Spleen (tissue), 7 donors: ENCODE results near the gene SMR3B.

Experiments
- CTCF ChIP-seq, 11 experiments: fragments of 200-600 bp in 7 of 11; fragments of 450-650 bp in 4 of 11; sonication (generic) in 4 of 11; IDR thresholded peaks in 8 of 11; conservative IDR thresholded peaks in 3 of 11; 1 replicate in 7 of 11; 2 replicates in 4 of 11; pipeline versions ENCODE4 v1.4.0 to v1.8.0; 2016 to 2021; ENCODE audit warnings: antibody characterized with exemption in 11 of 11, inconsistent platforms in 4 of 11, mild to moderate bottlenecking in 1 of 11
- POLR2A ChIP-seq, 3 donors: fragments of 450-650 bp; IDR thresholded peaks; one replicate each; pipeline ENCODE4 v1.5.1; 2017; ENCODE audit warnings: antibody characterized with exemption in 3 of 3, mild to moderate bottlenecking in 1 of 3
- POLR2AphosphoS5 ChIP-seq, 3 donors: sonication (generic); formaldehyde crosslinking; IDR thresholded peaks; one replicate each; pipeline ENCODE4 v1.5.1; 2017; ENCODE audit warnings: antibody characterized with exemption in 3 of 3
- donor health status: DM: no; HTN: no; CAD: no; lungs with moderate emphysema.
- donor health status: DM: no; HTN: no; CAD: no.
- donor health status: DM: no; HTN: no; CAD: no.

- TF ChIP-seq CTCF (IDR thresholded peaks at IDR 0.05 in 8 of 11, conservative IDR thresholded peaks at IDR 0.05 in 3 of 11) (no peak), POLR2AphosphoS5 (IDR thresholded peaks at IDR 0.05) (no peak), POLR2A (IDR thresholded peaks at IDR 0.05) (no peak)
Observed at GRCh38 chr4:70402762-70403161, 19.8 kb downstream of the SMR3B start.
